Astrocyte (in vitro differentiated cells and primary cell): Measurements from ENCODE around the gene DHRS13. TPM values are rescaled to one million over a fixed set of nuclear protein-coding genes. Genes with fewer than 3 reads are reported as not detected.

ENCODE experiments used
- DNase-seq: peaks from one replicate; pipeline ENCODE4 v3.0.0-alpha.2; 2010; ENCODE audit warnings: low read depth
- FAIRE-seq: peaks from 2 replicates; lab custom pipeline; 2011; peaks lifted over from hg19 to GRCh38; lab: Jason Lieb, UNC
- H2AFZ ChIP-seq: 2 replicates; pipeline ENCODE4 v1.6.0; 2012; ENCODE audit warnings: low read depth, low read length, inconsistent platforms
- H3K27ac ChIP-seq: 2 replicates; pipeline ENCODE4 v1.5.1; 2011; ENCODE audit warnings: low read depth, low read length, inconsistent platforms
- H3K27me3 ChIP-seq: 2 replicates; pipeline ENCODE4 v1.6.0; 2011; ENCODE audit warnings: low read length, inconsistent platforms; ENCODE audit not compliant: insufficient read depth
- H3K36me3 ChIP-seq: 2 replicates; pipeline ENCODE4 v1.5.1; 2011; ENCODE audit warnings: low read length, inconsistent platforms; ENCODE audit not compliant: insufficient read depth
- H3K4me1 ChIP-seq: 2 replicates; pipeline ENCODE4 v1.5.1; 2011; ENCODE audit warnings: low read length, inconsistent platforms; ENCODE audit not compliant: insufficient read depth
- H3K4me2 ChIP-seq: 2 replicates; pipeline ENCODE4 v1.6.0; 2012; ENCODE audit warnings: low read length, inconsistent platforms
- H3K4me3 ChIP-seq: 2 replicates; pipeline ENCODE4 v1.5.1; 2011; ENCODE audit warnings: low read depth, mild to moderate bottlenecking, low read length, inconsistent platforms; ENCODE audit not compliant: insufficient read depth
- H3K79me2 ChIP-seq: 2 replicates; pipeline ENCODE4 v1.6.0; 2012; ENCODE audit warnings: mild to moderate bottlenecking, low read length, inconsistent platforms; ENCODE audit not compliant: insufficient read depth
- H3K9ac ChIP-seq: 2 replicates; pipeline ENCODE4 v1.6.0; 2012; ENCODE audit warnings: mild to moderate bottlenecking, low read length, inconsistent platforms
- H3K9me3 ChIP-seq: 2 replicates; pipeline ENCODE4 v1.5.1; 2012; ENCODE audit warnings: low read depth, mild to moderate bottlenecking, low read length, inconsistent platforms; ENCODE audit not compliant: insufficient read depth
- H4K20me1 ChIP-seq: 2 replicates; pipeline ENCODE4 v1.6.0; 2012; ENCODE audit warnings: low read length, inconsistent platforms; ENCODE audit not compliant: insufficient read depth
- H3K27ac Mint-ChIP-seq: one replicate; pipeline ENCODE4 v1.8.0; 2021; ENCODE audit warnings: mild to moderate bottlenecking, mixed read lengths; ENCODE audit not compliant: unreplicated experiment
- H3K27me3 Mint-ChIP-seq: one replicate; pipeline ENCODE4 v1.8.0; 2021; ENCODE audit warnings: low read depth, mixed read lengths; ENCODE audit not compliant: unreplicated experiment
- H3K36me3 Mint-ChIP-seq: one replicate; pipeline ENCODE4 v1.8.0; 2021; ENCODE audit warnings: low read depth, mixed read lengths; ENCODE audit not compliant: unreplicated experiment
- H3K4me1 Mint-ChIP-seq: one replicate; pipeline ENCODE4 v1.8.0; 2021; ENCODE audit warnings: low read depth, mixed read lengths; ENCODE audit not compliant: unreplicated experiment
- H3K4me3 Mint-ChIP-seq: one replicate; pipeline ENCODE4 v1.8.0; 2021; ENCODE audit warnings: mild to moderate bottlenecking, moderate library complexity, mixed read lengths; ENCODE audit not compliant: unreplicated experiment
- H3K9me3 Mint-ChIP-seq: one replicate; pipeline ENCODE4 v1.8.0; 2021; ENCODE audit warnings: mild to moderate bottlenecking, mixed read lengths; ENCODE audit not compliant: unreplicated experiment
- EZH2 ChIP-seq: IDR thresholded peaks from 2 replicates; pipeline ENCODE4 v1.6.1; 2012; ENCODE audit warnings: mild to moderate bottlenecking, low read length, inconsistent platforms; ENCODE audit not compliant: insufficient read depth
- total RNA-seq: library from RNA; stranded (reverse); gene quantifications from 2 replicates; pipeline ENCODE4 v1.2.1, GENCODE V29; 2021
- TF ChIP-seq, protein P1 (sequence below): IDR thresholded peaks from 2 replicates; pipeline ENCODE4 v1.5.1; 2011; ENCODE audit warnings: low read depth, mild to moderate bottlenecking, inconsistent platforms, low read length, moderate library complexity; ENCODE audit not compliant: insufficient read depth

DHRS13 gene
- total RNA-seq, 1 donor from 2014 or later: 4.3 TPM

DNA sequence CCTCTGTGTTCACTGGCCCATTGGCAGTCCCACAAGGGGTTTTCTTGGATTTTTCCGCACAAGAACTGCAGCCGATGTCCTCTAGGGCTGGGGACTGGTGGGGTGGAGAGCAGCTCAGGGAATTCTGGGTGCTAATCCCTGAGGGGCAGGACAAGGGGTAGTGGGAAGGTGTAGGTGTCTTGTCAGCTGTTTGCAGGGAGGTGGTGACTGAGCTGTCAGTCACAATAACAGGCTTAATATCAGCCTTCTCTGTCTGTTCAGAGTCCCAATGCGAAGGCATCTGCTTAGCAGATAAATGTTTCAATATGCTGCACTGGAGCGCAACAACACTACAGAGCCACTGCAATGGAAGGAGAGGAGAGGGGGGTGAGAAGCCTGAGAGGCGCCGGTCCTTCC is 10.1 kb upstream of the DHRS13 start:
- no peak overlapping the region for H3K27ac Mint-ChIP-seq

DNA sequence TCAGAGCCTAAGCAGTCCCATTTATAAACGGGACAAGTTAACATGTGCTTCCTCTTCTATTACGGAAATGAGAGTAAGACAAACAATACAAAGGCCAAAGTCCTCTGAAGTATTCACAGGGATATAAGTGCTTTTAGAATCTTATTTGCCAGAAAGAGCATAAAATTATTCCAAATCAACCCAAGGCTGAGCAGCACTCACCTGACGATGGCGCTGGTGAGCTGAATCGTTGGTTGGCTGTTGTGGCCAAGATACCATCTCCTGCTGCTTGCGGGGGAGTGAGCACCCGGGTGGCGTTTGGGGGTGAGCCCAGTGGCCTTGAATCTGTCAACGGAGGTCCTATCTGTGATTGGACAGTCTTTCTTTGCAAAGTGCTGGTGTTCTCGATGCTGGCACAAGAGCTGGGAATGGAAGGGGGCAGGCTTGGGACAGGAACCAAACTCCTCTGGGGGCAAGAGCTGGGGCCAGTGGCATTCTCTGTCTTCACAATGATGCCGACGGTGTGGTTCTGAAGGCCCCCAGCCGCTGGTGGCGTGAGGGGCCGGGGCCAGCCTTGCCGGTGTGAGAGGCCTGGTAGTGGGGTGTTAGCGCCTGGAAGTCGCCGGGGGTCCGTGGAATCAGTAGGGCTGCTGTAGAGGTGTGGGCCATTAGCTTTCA is 9.5 kb upstream of the DHRS13 start:
- peaks cover 74% of the 10 kb centered on the region for H3K36me3 ChIP-seq

More for the DNA sequence above, 10.1 kb upstream of the DHRS13 start:
- Mint-ChIP-seq H3K36me3 (peaks cover 46% of the 10 kb centered on the region), H3K4me1 (peaks cover 6% of the 10 kb centered on the region), H3K27me3 (no peaks in the 10 kb centered on the region), H3K4me3 (no peak overlapping the region), H3K9me3 (no peaks in the 10 kb centered on the region)
- TF ChIP-seq EZH2: no peak
- TF ChIP-seq, protein P1, sequence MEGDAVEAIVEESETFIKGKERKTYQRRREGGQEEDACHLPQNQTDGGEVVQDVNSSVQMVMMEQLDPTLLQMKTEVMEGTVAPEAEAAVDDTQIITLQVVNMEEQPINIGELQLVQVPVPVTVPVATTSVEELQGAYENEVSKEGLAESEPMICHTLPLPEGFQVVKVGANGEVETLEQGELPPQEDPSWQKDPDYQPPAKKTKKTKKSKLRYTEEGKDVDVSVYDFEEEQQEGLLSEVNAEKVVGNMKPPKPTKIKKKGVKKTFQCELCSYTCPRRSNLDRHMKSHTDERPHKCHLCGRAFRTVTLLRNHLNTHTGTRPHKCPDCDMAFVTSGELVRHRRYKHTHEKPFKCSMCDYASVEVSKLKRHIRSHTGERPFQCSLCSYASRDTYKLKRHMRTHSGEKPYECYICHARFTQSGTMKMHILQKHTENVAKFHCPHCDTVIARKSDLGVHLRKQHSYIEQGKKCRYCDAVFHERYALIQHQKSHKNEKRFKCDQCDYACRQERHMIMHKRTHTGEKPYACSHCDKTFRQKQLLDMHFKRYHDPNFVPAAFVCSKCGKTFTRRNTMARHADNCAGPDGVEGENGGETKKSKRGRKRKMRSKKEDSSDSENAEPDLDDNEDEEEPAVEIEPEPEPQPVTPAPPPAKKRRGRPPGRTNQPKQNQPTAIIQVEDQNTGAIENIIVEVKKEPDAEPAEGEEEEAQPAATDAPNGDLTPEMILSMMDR: no peak
- H3K9ac ChIP-seq: no peak overlapping the region
- H3K27ac ChIP-seq: no peak overlapping the region
- H3K36me3 ChIP-seq: peaks cover 74% of the 10 kb centered on the region
- no peaks in the 10 kb centered on the region for H3K9me3 ChIP-seq
- peaks cover 2% of the 10 kb centered on the region for H3K79me2 ChIP-seq
- H3K4me1 ChIP-seq: peaks cover 9% of the 10 kb centered on the region
- H3K4me2 ChIP-seq: no peak overlapping the region
- FAIRE-seq: no peak
- peaks cover 90% of the 10 kb centered on the region for H4K20me1 ChIP-seq
- DNase-seq: no peak
- H2AFZ ChIP-seq: no peak overlapping the region
- no peak overlapping the region for H3K4me3 ChIP-seq
- H3K27me3 ChIP-seq: no peaks in the 10 kb centered on the region

More for the DNA sequence above, 9.5 kb upstream of the DHRS13 start:
- Histone ChIP-seq H3K4me2 (no peak overlapping the region), H3K27ac (no peak overlapping the region), H3K27me3 (no peaks in the 10 kb centered on the region), H2AFZ (no peak overlapping the region), H3K4me3 (no peak overlapping the region), H3K4me1 (peaks cover 9% of the 10 kb centered on the region), H4K20me1 (peaks cover 90% of the 10 kb centered on the region), H3K9ac (no peak overlapping the region), H3K9me3 (no peaks in the 10 kb centered on the region), H3K79me2 (peaks cover 2% of the 10 kb centered on the region)
- peaks cover 49% of the 10 kb centered on the region for H3K36me3 Mint-ChIP-seq
- H3K27me3 Mint-ChIP-seq: no peaks in the 10 kb centered on the region
- peaks cover 8% of the 10 kb centered on the region for H3K4me1 Mint-ChIP-seq
- DNase-seq: no peak
- no peak for FAIRE-seq
- TF ChIP-seq, protein P1: no peak
- no peak for TF ChIP-seq EZH2
- H3K4me3 Mint-ChIP-seq: no peak overlapping the region
- H3K9me3 Mint-ChIP-seq: no peaks in the 10 kb centered on the region
- no peak overlapping the region for H3K27ac Mint-ChIP-seq
